Suprapubic skin (tissue), 4 donors: Measurements from ENCODE around the gene FGF22. TPM values are rescaled to one million over a fixed set of nuclear protein-coding genes. Genes with fewer than 3 reads are reported as not detected.
A peak's percentile ranks its signal among the peaks of the same experiment; 100 is the strongest.
"Not testable (repeated sequence)": the region's sequence is repeated elsewhere in the genome, so short reads cannot be mapped to it uniquely, and the experiment has no call there.

Source experiments
- DNase-seq, 2 donors: peaks; one replicate each; pipeline ENCODE4 v3.0.0-alpha.2; 2019; ENCODE audit warnings: low spot score in 2 of 2
- H3K27ac ChIP-seq: fragments of 200-600 bp; sonication (generic); one replicate; pipeline ENCODE4 v1.5.1; 2019
- H3K27me3 ChIP-seq: fragments of 200-600 bp; sonication (generic); one replicate; pipeline ENCODE4 v1.5.1; 2019
- H3K36me3 ChIP-seq: fragments of 200-600 bp; sonication (generic); one replicate; pipeline ENCODE4 v1.5.1; 2019
- H3K4me1 ChIP-seq: fragments of 200-600 bp; sonication (generic); one replicate; pipeline ENCODE4 v1.5.1; 2019
- H3K4me3 ChIP-seq: fragments of 200-600 bp; sonication (generic); one replicate; pipeline ENCODE4 v1.5.1; 2019; ENCODE audit warnings: mild to moderate bottlenecking
- H3K9me3 ChIP-seq: fragments of 200-600 bp; sonication (generic); one replicate; pipeline ENCODE4 v1.5.1; 2019
- EP300 ChIP-seq: sonication (generic); formaldehyde crosslinking; IDR thresholded peaks from one replicate; pipeline ENCODE4 v1.6.1; 2017; ENCODE audit warnings: antibody characterized with exemption
- POLR2A ChIP-seq, 2 donors: fragments of 450-650 bp; IDR thresholded peaks; one replicate each; pipeline ENCODE4 v1.6.1; 2017; ENCODE audit warnings: antibody characterized with exemption in 2 of 2, mild to moderate bottlenecking in 2 of 2, moderate library complexity in 2 of 2
- POLR2AphosphoS5 ChIP-seq, 3 donors: sonication (generic); formaldehyde crosslinking; IDR thresholded peaks; one replicate each; pipeline ENCODE4 v1.6.1; 2017; ENCODE audit warnings: antibody characterized with exemption in 3 of 3
- WGBS: methylation state at CpG from one replicate; pipeline ENCODE4 v1.1.5; 2018; 5-methylcytosine and 5-hydroxymethylcytosine counted together
- total RNA-seq, 4 donors: library from RNA; depleted of rRNA; stranded (reverse); fragments of >200 nt; gene quantifications; one replicate each; pipeline ENCODE4 v1.1.0, GENCODE V29; 2016
- TF ChIP-seq, protein P1 (sequence below), 2 donors: fragments of 200-600 bp in 1 of 2; fragments of 450-650 bp in 1 of 2; sonication (generic) in 1 of 2; IDR thresholded peaks; one replicate each; pipeline ENCODE4 v1.5.1; 2016 to 2019; ENCODE audit warnings: antibody characterized with exemption in 2 of 2, mild to moderate bottlenecking in 1 of 2, moderate library complexity in 1 of 2

The FGF22 gene
- total RNA-seq, 4 donors from 2014 or later, result 5.2 to 13.0 (median 9.2) TPM

DNA sequence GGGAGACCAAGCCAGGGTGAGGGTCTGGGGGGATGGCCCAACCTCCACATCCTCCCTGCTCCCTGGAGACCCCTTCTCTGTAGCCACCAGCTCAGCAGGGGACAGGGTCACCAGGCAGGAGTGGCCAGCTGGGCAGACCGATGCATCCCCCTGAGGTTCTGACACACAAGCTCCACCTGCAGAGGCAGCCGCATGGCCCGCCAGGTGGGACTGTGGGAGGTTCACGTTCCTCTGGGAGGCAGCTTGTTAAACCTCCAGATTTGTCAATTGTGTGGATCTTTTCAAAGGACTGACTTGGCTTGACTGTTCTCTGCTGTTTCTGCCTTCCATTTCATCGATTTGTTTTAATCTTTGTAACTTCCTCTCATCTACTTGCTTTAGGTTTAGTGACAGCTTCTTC is 14.4 kb upstream of the FGF22 start:
- 90% methylated on average over 5 of the region's 5 CpGs for WGBS
- TF ChIP-seq, protein P1, sequence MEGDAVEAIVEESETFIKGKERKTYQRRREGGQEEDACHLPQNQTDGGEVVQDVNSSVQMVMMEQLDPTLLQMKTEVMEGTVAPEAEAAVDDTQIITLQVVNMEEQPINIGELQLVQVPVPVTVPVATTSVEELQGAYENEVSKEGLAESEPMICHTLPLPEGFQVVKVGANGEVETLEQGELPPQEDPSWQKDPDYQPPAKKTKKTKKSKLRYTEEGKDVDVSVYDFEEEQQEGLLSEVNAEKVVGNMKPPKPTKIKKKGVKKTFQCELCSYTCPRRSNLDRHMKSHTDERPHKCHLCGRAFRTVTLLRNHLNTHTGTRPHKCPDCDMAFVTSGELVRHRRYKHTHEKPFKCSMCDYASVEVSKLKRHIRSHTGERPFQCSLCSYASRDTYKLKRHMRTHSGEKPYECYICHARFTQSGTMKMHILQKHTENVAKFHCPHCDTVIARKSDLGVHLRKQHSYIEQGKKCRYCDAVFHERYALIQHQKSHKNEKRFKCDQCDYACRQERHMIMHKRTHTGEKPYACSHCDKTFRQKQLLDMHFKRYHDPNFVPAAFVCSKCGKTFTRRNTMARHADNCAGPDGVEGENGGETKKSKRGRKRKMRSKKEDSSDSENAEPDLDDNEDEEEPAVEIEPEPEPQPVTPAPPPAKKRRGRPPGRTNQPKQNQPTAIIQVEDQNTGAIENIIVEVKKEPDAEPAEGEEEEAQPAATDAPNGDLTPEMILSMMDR (IDR thresholded peaks at IDR 0.05), result no peak
- TF ChIP-seq EP300 (no peak), POLR2A (IDR thresholded peaks at IDR 0.05) (no peak), POLR2AphosphoS5 (IDR thresholded peaks at IDR 0.05) (no peak)
- peaks cover 67% of the 10 kb centered on the region for H3K36me3 ChIP-seq

DNA sequence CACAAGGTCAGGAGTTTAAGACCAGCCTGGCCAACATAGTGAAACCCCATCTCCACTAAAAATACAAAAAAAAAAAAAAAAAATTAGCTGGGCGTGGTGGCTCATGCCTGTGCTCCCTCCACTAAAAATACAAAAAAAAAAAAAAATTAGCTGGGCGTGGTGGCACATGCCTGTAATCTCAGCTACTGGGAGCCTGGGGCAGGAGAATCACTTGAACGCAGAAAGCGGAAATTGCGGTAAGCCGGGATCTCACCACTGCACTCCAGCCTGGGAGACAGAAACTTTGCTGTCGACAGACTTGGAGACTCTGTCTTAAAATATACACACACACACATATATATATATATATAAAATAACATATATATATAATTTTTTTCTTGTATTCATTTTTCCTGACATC is 13.1 kb upstream of the FGF22 start:
- H3K36me3 ChIP-seq, result peaks cover 59% of the 10 kb centered on the region
- H3K4me3 ChIP-seq, H3K9me3 ChIP-seq, H3K4me1 ChIP-seq, H3K27me3 ChIP-seq, H3K27ac ChIP-seq, DNase-seq: not testable (repeated sequence)
- 70% methylated on average over 7 of the region's 7 CpGs for WGBS

More for the DNA sequence above, 14.4 kb upstream of the FGF22 start:
- H3K27me3 ChIP-seq, result no peaks in the 10 kb centered on the region
- H3K4me1 ChIP-seq, result no peaks in the 10 kb centered on the region
- DNase-seq, result no peak
- H3K9me3 ChIP-seq, result no peaks in the 10 kb centered on the region
- H3K4me3 ChIP-seq, result no peak overlapping the region
- no peak overlapping the region for H3K27ac ChIP-seq

DNA sequence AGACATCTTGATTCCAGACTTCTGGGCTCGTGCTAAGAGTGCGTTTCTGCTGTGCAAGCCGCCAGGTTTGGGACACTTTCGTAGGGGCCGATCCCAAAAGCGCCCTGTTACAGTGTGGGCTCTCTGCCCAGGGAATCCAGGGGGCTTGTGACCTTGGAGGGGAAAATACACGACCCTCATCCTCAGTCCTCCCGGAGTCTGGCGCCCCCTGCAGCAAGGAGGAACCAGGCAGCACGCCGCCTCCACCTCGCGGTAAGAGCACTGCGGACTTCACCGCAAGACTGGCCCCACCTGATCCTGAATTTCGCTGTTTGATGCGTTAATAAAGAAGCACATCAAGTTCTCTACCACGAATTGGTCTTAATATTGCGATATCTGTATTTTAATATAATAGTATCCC is 11.5 kb upstream of the FGF22 start:
- Histone ChIP-seq H3K4me1 (peaks cover 15% of the 10 kb centered on the region), H3K27me3 (no peaks in the 10 kb centered on the region), H3K9me3 (no peaks in the 10 kb centered on the region), H3K4me3 (no peak overlapping the region), H3K27ac (no peak overlapping the region), H3K36me3 (peaks cover 43% of the 10 kb centered on the region)
- TF ChIP-seq, protein P1 (IDR thresholded peaks at IDR 0.05), result peak in 1 of 2 donors; percentile 13
- no peak for TF ChIP-seq POLR2AphosphoS5 (IDR thresholded peaks at IDR 0.05)
- no peak for DNase-seq
- WGBS, result 87% methylated on average over 13 of the region's 19 CpGs

DNA sequence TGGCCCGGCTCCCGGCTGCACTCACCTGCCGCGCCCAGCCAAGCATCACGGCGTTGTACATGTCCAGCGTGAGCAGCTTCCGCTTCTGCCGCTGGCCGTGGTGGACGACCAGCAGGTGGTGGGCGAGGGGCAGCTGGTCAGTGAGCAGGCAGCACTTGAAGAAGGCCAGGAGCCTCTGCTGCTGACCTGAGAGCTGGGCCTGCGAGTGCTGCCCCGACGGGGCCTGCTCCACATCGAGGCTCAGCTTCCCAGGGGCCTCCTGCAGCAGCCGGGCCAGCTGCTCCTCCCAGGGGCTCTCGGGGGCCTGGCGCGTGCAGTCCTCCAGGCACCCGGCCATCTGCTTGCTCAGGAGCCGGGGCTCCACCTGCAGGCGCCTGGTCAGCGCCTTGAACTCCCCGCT is 10.2 kb upstream of the FGF22 start:
- not testable (repeated sequence) for H3K27ac ChIP-seq, H3K4me3 ChIP-seq, H3K9me3 ChIP-seq, DNase-seq, H3K27me3 ChIP-seq
- Histone ChIP-seq H3K36me3 (peaks cover 34% of the 10 kb centered on the region), H3K4me1 (peaks cover 23% of the 10 kb centered on the region)
- WGBS, result 83% methylated on average over 20 of the region's 25 CpGs

DNA sequence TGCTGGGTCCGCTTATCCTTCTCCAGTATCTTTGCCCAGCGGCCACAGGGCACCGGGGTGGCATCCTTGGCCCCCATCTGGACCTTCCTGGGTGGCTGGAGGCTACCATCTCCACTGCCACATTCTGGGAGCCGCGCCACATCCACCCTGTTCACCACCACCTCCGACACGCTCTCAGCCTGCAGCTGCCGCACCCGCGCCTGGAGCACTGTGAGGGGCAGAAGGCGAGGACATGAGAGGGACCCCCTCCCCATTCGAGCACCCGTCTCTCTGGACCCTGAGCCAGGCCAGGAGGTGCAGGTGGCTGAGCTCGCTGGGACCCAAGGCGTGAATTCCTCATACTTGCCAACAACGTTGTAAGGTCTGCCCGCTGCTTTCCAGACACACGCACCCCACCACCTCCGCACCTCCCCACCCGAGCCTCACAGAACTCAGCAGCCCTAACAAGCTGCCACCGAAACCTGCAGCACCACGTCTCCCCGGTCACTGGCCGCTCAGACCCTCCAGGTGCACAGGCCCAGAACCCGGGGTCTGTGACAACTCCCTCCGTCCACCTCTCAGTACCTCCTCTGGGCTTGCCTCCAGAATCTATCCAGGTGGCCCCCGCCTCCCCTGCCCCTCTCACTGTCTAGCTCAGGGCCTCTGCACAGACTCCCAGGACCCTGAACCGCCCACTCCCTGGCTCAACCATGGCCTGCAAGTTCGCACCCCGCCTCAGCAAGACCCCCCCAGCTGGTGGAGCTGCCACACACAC is 9.5 kb upstream of the FGF22 start:
- peaks cover 23% of the 10 kb centered on the region for H3K4me1 ChIP-seq
- no peak overlapping the region for H3K4me3 ChIP-seq
- H3K27ac ChIP-seq, result no peak overlapping the region
- no peaks in the 10 kb centered on the region for H3K9me3 ChIP-seq
- WGBS, result 88% methylated on average over 27 of the region's 30 CpGs
- TF ChIP-seq POLR2A (IDR thresholded peaks at IDR 0.05), result no peak
- TF ChIP-seq EP300, result no peak
- peaks cover 28% of the 10 kb centered on the region for H3K36me3 ChIP-seq
- no peak for DNase-seq
- H3K27me3 ChIP-seq, result no peaks in the 10 kb centered on the region

DNA sequence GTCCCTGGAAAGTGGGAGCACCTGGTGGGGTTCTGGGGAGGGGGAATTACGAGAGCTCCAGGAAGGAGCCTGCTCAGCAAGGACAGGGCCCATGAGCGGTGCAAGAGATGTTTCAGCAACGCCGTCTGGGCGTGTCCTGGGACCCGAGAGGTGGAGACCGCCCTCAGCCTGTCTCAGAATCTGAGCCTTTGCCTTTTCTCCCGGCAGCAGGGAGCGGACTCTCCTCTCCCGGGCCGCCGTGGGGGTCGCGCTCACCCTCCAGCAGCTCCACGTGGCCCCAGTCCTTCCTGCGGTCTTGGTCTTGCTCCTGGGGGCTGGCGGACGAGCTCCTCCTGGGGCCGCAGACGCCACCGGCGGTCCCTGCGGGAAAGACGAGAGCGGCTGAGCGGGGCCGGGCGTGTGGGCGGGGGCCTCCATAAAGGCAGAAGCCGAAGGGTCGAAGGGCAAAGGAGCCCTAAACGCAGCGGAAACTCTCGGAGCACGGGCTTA is 7.1 kb upstream of the FGF22 start:
- 1% methylated on average over 20 of the region's 35 CpGs for WGBS
- no peak for DNase-seq

More for the DNA sequence above, 7.1 kb upstream of the FGF22 start:
- no peaks in the 10 kb centered on the region for H3K27me3 ChIP-seq
- H3K9me3 ChIP-seq, result no peaks in the 10 kb centered on the region
- H3K36me3 ChIP-seq, result peaks cover 24% of the 10 kb centered on the region
- H3K4me1 ChIP-seq, result peaks cover 23% of the 10 kb centered on the region
- peak overlapping the region; percentile 82 for H3K4me3 ChIP-seq
- peak overlapping the region; percentile 75 for H3K27ac ChIP-seq
- TF ChIP-seq POLR2A (IDR thresholded peaks at IDR 0.05) (no peak), EP300 (no peak), POLR2AphosphoS5 (IDR thresholded peaks at IDR 0.05) (no peak)
- TF ChIP-seq, protein P1 (IDR thresholded peaks at IDR 0.05), result no peak
